OCI-LY3 (cell line): ENCODE measurements around the gene PIM3.

ENCODE experiments used
- H2AFZ ChIP-seq: fragments of 200-600, 300-600 bp; shearing (Covaris generic); 2 replicates; pipeline ENCODE4 v1.6.0; 2014; ENCODE audit warnings: antibody characterized with exemption, low read depth, low read length
- H3K27ac ChIP-seq: fragments of 200-600, 300-600 bp; sonication (generic); 2 replicates; pipeline ENCODE4 v1.5.1; 2014; ENCODE audit warnings: mild to moderate bottlenecking, low read length, moderate library complexity, mixed read lengths
- H3K27me3 ChIP-seq: fragments of 200-600, 300-600 bp; sonication (generic); 2 replicates; pipeline ENCODE4 v1.6.1; 2014; ENCODE audit warnings: low read depth, low read length, mixed read lengths
- H3K36me3 ChIP-seq: fragments of 200-600, 300-600 bp; sonication (generic); replicated peaks from 2 replicates; pipeline ENCODE3; 2014; ENCODE audit warnings: low read depth, low read length, mixed read lengths
- H3K4me1 ChIP-seq: fragments of 300-600, 200-600 bp; sonication (generic); 2 replicates; pipeline ENCODE4 v1.6.1; 2014; ENCODE audit warnings: low read length, mixed read lengths
- H3K4me2 ChIP-seq: fragments of 200-600, 300-600 bp; sonication (generic); 2 replicates; pipeline ENCODE4 v1.6.1; 2014; ENCODE audit warnings: low read length, mixed read lengths
- H3K4me3 ChIP-seq: fragments of 300-600, 200-600 bp; sonication (generic); 2 replicates; pipeline ENCODE4 v1.5.1; 2014; ENCODE audit warnings: antibody characterized with exemption, mild to moderate bottlenecking, low read length, moderate library complexity
- H3K79me2 ChIP-seq: fragments of 300-600, 200-600 bp; shearing (Covaris generic); 2 replicates; pipeline ENCODE4 v1.6.1; 2014; ENCODE audit warnings: mild to moderate bottlenecking, low read length, mixed read lengths
- H3K9ac ChIP-seq: fragments of 300-600, 200-600 bp; shearing (Covaris generic); 2 replicates; pipeline ENCODE4 v1.6.0; 2014; ENCODE audit warnings: mild to moderate bottlenecking, low read length, moderate library complexity
- H3K9me3 ChIP-seq: fragments of 200-600, 300-600 bp; shearing (Covaris generic); 2 replicates; pipeline ENCODE4 v1.6.1; 2014; ENCODE audit warnings: low read length, mixed read lengths; ENCODE audit not compliant: insufficient read depth
- H4K20me1 ChIP-seq: fragments of 200-600, 300-600 bp; sonication (generic); 2 replicates; pipeline ENCODE4 v1.6.1; 2016; ENCODE audit warnings: low read length, mixed read lengths; ENCODE audit not compliant: insufficient read depth
- EZH2phosphoT487 ChIP-seq: fragments of 200-600 bp; shearing (Covaris generic); IDR thresholded peaks from 2 replicates; pipeline ENCODE4 v1.6.1; 2018; ENCODE audit warnings: antibody characterized with exemption, mixed run types, low read depth
- TF ChIP-seq, protein P1 (sequence below): fragments of 200-600, 300-600 bp; sonication (generic); IDR thresholded peaks from 2 replicates; pipeline ENCODE4 v1.5.1; 2014; ENCODE audit warnings: antibody characterized with exemption, low read length, low read depth

PIM3 gene

DNA sequence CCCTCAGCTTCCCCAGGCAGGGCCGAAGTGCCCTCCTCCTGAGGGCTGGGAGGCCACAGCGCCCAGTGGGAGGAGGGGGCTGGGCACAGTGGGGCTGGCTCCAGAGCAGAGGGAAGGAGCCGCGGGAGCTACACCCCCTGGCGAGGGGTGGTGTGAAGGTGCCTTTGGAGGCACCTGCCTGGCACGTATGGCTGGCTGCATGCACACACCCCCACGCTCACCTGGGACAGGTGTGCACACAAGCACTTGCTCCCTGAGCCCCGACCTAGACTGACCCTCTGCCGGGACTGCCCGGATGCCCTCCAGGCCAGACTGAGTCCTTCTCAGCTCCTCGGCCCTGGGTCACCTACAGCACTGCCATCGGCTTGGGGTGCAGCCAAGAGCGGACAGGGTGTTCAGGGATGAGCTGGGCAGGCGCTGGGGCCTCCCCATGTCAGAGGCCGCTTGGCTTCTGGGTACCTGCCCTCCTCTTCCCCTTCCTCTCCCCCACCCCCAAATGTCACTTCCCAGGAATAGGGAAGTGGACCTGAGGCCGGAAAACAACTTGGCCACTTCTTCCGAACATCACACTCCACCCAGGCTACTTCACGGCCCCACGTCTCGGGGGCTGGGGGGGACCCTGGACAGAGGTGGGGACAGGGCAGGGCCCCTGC lies 7.4 kb upstream of the PIM3 start:
- no peaks in the 10 kb centered on the region for H4K20me1 ChIP-seq
- H2AFZ ChIP-seq: no peak overlapping the region
- no peak overlapping the region for H3K4me3 ChIP-seq
- no peaks in the 10 kb centered on the region for H3K36me3 ChIP-seq
- no peaks in the 10 kb centered on the region for H3K9me3 ChIP-seq
- no peak overlapping the region for H3K9ac ChIP-seq
- TF ChIP-seq, protein P1, sequence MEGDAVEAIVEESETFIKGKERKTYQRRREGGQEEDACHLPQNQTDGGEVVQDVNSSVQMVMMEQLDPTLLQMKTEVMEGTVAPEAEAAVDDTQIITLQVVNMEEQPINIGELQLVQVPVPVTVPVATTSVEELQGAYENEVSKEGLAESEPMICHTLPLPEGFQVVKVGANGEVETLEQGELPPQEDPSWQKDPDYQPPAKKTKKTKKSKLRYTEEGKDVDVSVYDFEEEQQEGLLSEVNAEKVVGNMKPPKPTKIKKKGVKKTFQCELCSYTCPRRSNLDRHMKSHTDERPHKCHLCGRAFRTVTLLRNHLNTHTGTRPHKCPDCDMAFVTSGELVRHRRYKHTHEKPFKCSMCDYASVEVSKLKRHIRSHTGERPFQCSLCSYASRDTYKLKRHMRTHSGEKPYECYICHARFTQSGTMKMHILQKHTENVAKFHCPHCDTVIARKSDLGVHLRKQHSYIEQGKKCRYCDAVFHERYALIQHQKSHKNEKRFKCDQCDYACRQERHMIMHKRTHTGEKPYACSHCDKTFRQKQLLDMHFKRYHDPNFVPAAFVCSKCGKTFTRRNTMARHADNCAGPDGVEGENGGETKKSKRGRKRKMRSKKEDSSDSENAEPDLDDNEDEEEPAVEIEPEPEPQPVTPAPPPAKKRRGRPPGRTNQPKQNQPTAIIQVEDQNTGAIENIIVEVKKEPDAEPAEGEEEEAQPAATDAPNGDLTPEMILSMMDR: no peak
- TF ChIP-seq EZH2phosphoT487: no peak
- peaks cover 9% of the 10 kb centered on the region for H3K4me1 ChIP-seq
- H3K27me3 ChIP-seq: no peaks in the 10 kb centered on the region
- no peak overlapping the region for H3K4me2 ChIP-seq
- H3K27ac ChIP-seq: no peak overlapping the region
- no peaks in the 10 kb centered on the region for H3K79me2 ChIP-seq

GRCh38 chr22:49953680-49954344 lies 6.8 kb upstream of the PIM3 start:
- no peaks in the 10 kb centered on the region for H3K9me3 ChIP-seq
- peaks cover 9% of the 10 kb centered on the region for H3K4me1 ChIP-seq
- H3K4me3 ChIP-seq: no peak overlapping the region
- H3K27ac ChIP-seq: no peak overlapping the region
- H3K9ac ChIP-seq: no peak overlapping the region
- no peaks in the 10 kb centered on the region for H3K36me3 ChIP-seq
- H3K27me3 ChIP-seq: no peaks in the 10 kb centered on the region
- H3K79me2 ChIP-seq: no peaks in the 10 kb centered on the region
- H3K4me2 ChIP-seq: no peak overlapping the region
- H2AFZ ChIP-seq: no peak overlapping the region
- TF ChIP-seq, protein P1: no peak
- no peak for TF ChIP-seq EZH2phosphoT487
- H4K20me1 ChIP-seq: no peaks in the 10 kb centered on the region

DNA sequence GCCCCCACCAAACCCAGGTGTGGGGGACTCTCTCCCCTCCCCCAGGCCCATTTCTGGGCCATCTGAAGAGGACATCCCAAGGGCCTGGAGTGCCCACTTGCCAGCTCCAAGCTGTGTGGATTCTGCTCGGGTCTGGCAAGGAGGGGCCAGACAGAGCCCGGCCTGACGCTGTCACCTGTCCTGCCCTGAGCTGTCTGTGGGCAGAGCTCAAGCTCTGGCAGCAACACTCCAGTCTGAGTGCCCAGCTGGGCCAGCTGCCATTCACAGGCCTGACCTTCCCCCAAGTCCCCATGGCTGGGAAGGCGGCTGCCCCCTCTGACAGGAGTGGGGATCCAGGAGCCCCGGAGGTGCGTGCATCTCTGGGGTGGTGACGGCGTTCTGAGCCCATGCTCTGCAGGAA lies 6.2 kb upstream of the PIM3 start:
- Histone ChIP-seq H3K4me2 (no peak overlapping the region), H3K27me3 (no peaks in the 10 kb centered on the region), H3K36me3 (no peaks in the 10 kb centered on the region), H3K4me3 (no peak overlapping the region), H3K4me1 (peaks cover 13% of the 10 kb centered on the region), H3K9me3 (no peaks in the 10 kb centered on the region), H4K20me1 (no peaks in the 10 kb centered on the region), H2AFZ (no peak overlapping the region), H3K79me2 (peaks cover 2% of the 10 kb centered on the region; the same call in 1 of the 2 replicates), H3K9ac (no peak overlapping the region), H3K27ac (no peak overlapping the region)
- TF ChIP-seq, protein P1: no peak
- TF ChIP-seq EZH2phosphoT487: no peak

- no peak overlapping the region for H2AFZ ChIP-seq
- peaks cover 17% of the 10 kb centered on the region for H3K4me1 ChIP-seq
- TF ChIP-seq, protein P1: no peak
- no peak for TF ChIP-seq EZH2phosphoT487
- H3K79me2 ChIP-seq: peaks cover 8% of the 10 kb centered on the region; the same call in 1 of the 2 replicates
- no peaks in the 10 kb centered on the region for H3K9me3 ChIP-seq
- no peak overlapping the region for H3K4me3 ChIP-seq
- H3K27me3 ChIP-seq: no peaks in the 10 kb centered on the region
- no peaks in the 10 kb centered on the region for H3K36me3 ChIP-seq
- no peak overlapping the region for H3K4me2 ChIP-seq
- no peak overlapping the region for H3K27ac ChIP-seq
- no peaks in the 10 kb centered on the region for H4K20me1 ChIP-seq
- no peak overlapping the region for H3K9ac ChIP-seq
Measured at GRCh38 chr22:49954991-49955580, 5.5 kb upstream of the PIM3 start.
